PC-3 (cell line): ENCODE results near the gene GPAM.

Source experiments
- CTCF ChIP-seq: fragments of 300-600 bp; sonication (generic); conservative IDR thresholded peaks from 2 replicates; pipeline ENCODE4 v1.5.1; 2017; ENCODE audit warnings: antibody characterized with exemption, low read depth, mild to moderate bottlenecking, low read length
- EZH2 ChIP-seq: fragments of 300-600 bp; sonication (generic); IDR thresholded peaks from one replicate; pipeline ENCODE4 v1.6.1; 2017; ENCODE audit warnings: antibody characterized with exemption, mild to moderate bottlenecking, low read length; ENCODE audit not compliant: unreplicated experiment
- EZH2phosphoT487 ChIP-seq: fragments of 300-600 bp; sonication (generic); IDR thresholded peaks from 2 replicates; pipeline ENCODE4 v1.6.1; 2018; ENCODE audit warnings: mild to moderate bottlenecking, antibody characterized with exemption, low read length, borderline replicate concordance

- no peak for TF ChIP-seq CTCF
- no peak for TF ChIP-seq EZH2phosphoT487
- no peak for TF ChIP-seq EZH2
Observed at GRCh38 chr10:112183329-112184051, at the start of gene GPAM.
